WERI-Rb-1 (cell line): ENCODE data around the gene CCNL2.
A peak's percentile ranks its signal among the peaks of the same experiment; 100 is the strongest.

ENCODE experiments used
- DNase-seq: peaks from one replicate; pipeline ENCODE4 v3.0.0-alpha.2; 2020
- H3K27ac ChIP-seq: fragments of 250-450 bp; sonication (Bioruptor Pico); 2 replicates; pipeline ENCODE4 v1.5.1; 2020; ENCODE audit warnings: mild to moderate bottlenecking, moderate library complexity
- H3K27me3 ChIP-seq: fragments of 250-450 bp; sonication (Bioruptor Pico); 2 replicates; pipeline ENCODE4 v1.5.1; 2021; ENCODE audit warnings: mild to moderate bottlenecking, low read depth, moderate library complexity; ENCODE audit not compliant: insufficient read depth, severe bottlenecking
- H3K36me3 ChIP-seq: fragments of 250-450 bp; sonication (Bioruptor Pico); 2 replicates; pipeline ENCODE4 v1.5.1; 2020; ENCODE audit warnings: mild to moderate bottlenecking, moderate library complexity
- H3K4me3 ChIP-seq: 2 replicates; pipeline ENCODE4 v1.5.1; 2011; ENCODE audit warnings: low read depth, mild to moderate bottlenecking, control low read depth, low read length
- H3K9me3 ChIP-seq: fragments of 250-450 bp; sonication (Bioruptor Pico); 2 replicates; pipeline ENCODE4 v1.5.1; 2021; ENCODE audit warnings: mild to moderate bottlenecking, moderate library complexity; ENCODE audit not compliant: severe bottlenecking
- CTCF ChIP-seq: IDR thresholded peaks from 2 replicates; pipeline ENCODE4 v1.5.1; 2011; ENCODE audit warnings: low read depth, mild to moderate bottlenecking, control low read depth, inconsistent platforms, low read length

The CCNL2 gene

DNA sequence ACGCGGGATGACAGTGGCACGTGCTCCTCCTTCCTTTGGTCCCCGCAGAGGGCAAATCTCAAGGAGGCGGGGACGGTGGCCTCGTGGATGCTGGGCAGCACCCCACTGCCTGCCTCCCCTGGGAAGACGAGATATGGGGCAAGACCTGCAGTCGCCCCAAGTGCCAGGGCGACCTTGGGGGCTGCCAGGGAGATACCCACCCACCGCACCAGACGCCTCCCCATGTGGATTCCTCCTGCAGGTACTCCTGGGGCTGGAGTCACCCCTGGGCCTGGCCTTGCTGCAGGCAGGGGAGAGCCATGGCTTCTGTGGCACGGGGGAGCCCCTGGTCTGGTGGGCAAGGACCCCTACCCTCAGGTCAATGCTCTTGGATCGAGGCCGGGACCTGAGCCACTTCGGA, 18.3 kb downstream of the CCNL2 start:
- H3K9me3 ChIP-seq = no peaks in the 10 kb centered on the region
- H3K27me3 ChIP-seq = no peaks in the 10 kb centered on the region
- no peak overlapping the region for H3K4me3 ChIP-seq
- no peak overlapping the region for H3K27ac ChIP-seq
- TF ChIP-seq CTCF = no peak
- H3K36me3 ChIP-seq = peaks cover 22% of the 10 kb centered on the region
- no peak for DNase-seq

DNA sequence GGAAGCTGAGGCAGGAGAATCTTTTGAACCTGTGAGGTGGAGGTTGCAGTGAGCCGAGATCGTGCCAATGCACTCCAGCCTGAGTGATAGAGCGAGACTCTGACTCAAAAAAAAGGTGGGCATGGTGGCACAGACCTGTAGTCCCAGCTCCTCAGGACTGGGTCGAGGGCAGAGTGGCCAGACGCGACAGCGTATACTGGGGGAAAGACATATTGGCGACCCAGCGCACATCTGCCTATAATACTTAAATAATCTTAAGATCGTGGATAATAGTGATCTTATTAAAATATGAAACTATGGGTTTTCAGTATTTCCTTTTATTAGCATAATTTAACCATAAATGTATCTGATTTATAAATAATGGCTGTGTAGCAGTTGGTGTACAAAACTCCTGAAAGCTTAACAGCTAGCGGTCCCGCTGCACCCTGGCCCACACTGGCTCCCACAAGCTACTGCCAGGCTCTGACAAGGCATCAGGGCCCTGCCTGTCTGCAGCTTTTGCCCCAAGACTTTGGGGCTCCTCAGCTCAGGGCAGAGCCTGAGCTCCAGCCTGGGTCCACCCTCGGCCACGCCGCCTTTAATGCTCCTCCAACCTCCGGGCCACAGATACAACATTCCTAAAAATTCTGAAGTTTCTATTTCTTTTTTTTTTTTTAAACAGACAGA, 21.5 kb downstream of the CCNL2 start:
- no peak for DNase-seq
- Histone ChIP-seq H3K36me3 (peaks cover 28% of the 10 kb centered on the region), H3K27me3 (no peaks in the 10 kb centered on the region), H3K4me3 (no peak overlapping the region), H3K27ac (no peak overlapping the region), H3K9me3 (no peaks in the 10 kb centered on the region)
- TF ChIP-seq CTCF = no peak

GRCh38 chr1:1376551-1377226, 22.4 kb downstream of the CCNL2 start:
- Histone ChIP-seq H3K27ac (no peak overlapping the region), H3K4me3 (no peak overlapping the region), H3K27me3 (no peaks in the 10 kb centered on the region), H3K9me3 (no peaks in the 10 kb centered on the region), H3K36me3 (peaks cover 34% of the 10 kb centered on the region)
- no peak for DNase-seq
- no peak for TF ChIP-seq CTCF

GRCh38 chr1:1374929-1375662, 24.0 kb downstream of the CCNL2 start, which contains the start of gene AURKAIP1:
Gene AURKAIP1 (minus strand): TSS chr1:1375207. CDS start chr1:1374756, 451 bp downstream.
- TF ChIP-seq CTCF = no peak
- Histone ChIP-seq H3K27me3 (no peaks in the 10 kb centered on the region), H3K36me3 (peaks cover 39% of the 10 kb centered on the region), H3K4me3 (peak within 1 kb of the TSS; percentile 93), H3K9me3 (no peaks in the 10 kb centered on the region), H3K27ac (peak within 1 kb of the TSS; percentile 92)
- DNase-seq = peak; percentile 98

DNA sequence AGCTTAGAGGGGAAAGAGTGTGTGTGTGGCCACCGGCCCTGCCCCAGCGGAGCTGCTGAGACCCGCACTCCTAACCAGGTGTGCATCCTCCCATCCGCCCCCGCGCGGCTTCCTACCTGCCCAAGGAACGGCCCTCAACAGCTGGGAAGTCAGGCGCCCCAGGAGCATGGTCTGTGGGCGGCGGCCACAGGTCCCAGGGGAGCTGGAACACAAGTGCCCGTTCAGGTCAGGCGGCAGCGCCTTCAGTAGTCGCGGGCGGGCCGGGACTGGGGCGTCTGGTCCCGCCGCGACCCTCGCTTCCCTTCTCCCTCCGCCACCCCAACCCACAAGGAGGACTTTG, 24.6 kb downstream of the CCNL2 start:
- H3K9me3 ChIP-seq = no peaks in the 10 kb centered on the region
- peak overlapping the region; percentile 92 for H3K27ac ChIP-seq
- TF ChIP-seq CTCF = no peak
- H3K27me3 ChIP-seq = no peaks in the 10 kb centered on the region
- no peak for DNase-seq
- peaks cover 39% of the 10 kb centered on the region for H3K36me3 ChIP-seq
- H3K4me3 ChIP-seq = peak overlapping the region; percentile 93
